Heart left ventricle (tissue), 16 donors: ENCODE results near the gene SLC39A11. TPM values are rescaled to one million over a fixed set of nuclear protein-coding genes. Genes with fewer than 3 reads are reported as not detected.
A peak's percentile ranks its signal among the peaks of the same experiment; 100 is the strongest.

Experiments
- ATAC-seq, 4 donors: fragments of 200-7000 bp; cut with Tn5 transposase; one replicate each; pipeline ENCODE4 v1.9.1; 2020 to 2022; ENCODE audit warnings: moderate library complexity in 4 of 4, mild to moderate bottlenecking in 3 of 4, moderate number of reproducible peaks in 1 of 4
- DNase-seq, 5 donors: peaks; one replicate each; pipeline ENCODE4 v3.0.0-alpha.2; 2020
- H3K27ac ChIP-seq, 12 donors: fragments of 200-600 bp; sonication (generic) in 4 of 12; one replicate each; pipeline versions ENCODE4 v1.5.0 to v1.8.0; 2016 to 2022; ENCODE audit warnings: mild to moderate bottlenecking in 2 of 12
- H3K27me3 ChIP-seq, 9 donors: fragments of 200-600 bp; sonication (generic) in 2 of 9; one replicate each; pipeline versions ENCODE4 v1.5.1 to v1.8.0; 2016 to 2022; ENCODE audit warnings: mild to moderate bottlenecking in 3 of 9
- H3K36me3 ChIP-seq, 9 donors: fragments of 200-600 bp; sonication (generic) in 2 of 9; one replicate each; pipeline versions ENCODE4 v1.5.0 to v1.8.0; 2018 to 2022; ENCODE audit warnings: mild to moderate bottlenecking in 2 of 9
- H3K4me1 ChIP-seq, 12 donors: fragments of 200-600 bp; sonication (generic) in 4 of 12; one replicate each; pipeline versions ENCODE4 v1.5.0 to v1.8.0; 2016 to 2022; ENCODE audit warnings: mild to moderate bottlenecking in 3 of 12
- H3K4me3 ChIP-seq, 12 donors: fragments of 200-600 bp; sonication (generic) in 4 of 12; one replicate each; pipeline versions ENCODE4 v1.5.0 to v1.8.0; 2017 to 2022; ENCODE audit warnings: mild to moderate bottlenecking in 9 of 12, moderate library complexity in 4 of 12
- H3K9me3 ChIP-seq, 12 donors: fragments of 200-600 bp; sonication (generic) in 4 of 12; one replicate each; pipeline versions ENCODE4 v1.5.0 to v1.8.0; 2016 to 2022; ENCODE audit warnings: mild to moderate bottlenecking in 1 of 12
- CTCF ChIP-seq, 12 donors: fragments of 200-600 bp; sonication (generic) in 4 of 12; IDR thresholded peaks; one replicate each; pipeline versions ENCODE4 v1.5.0 to v1.8.0; 2018 to 2022; ENCODE audit warnings: antibody characterized with exemption in 12 of 12, mild to moderate bottlenecking in 5 of 12
- POLR2A ChIP-seq, 2 donors: fragments of 450-650 bp; IDR thresholded peaks; one replicate each; pipeline ENCODE4 v1.6.1; 2017; ENCODE audit warnings: antibody characterized with exemption in 2 of 2, mild to moderate bottlenecking in 2 of 2, moderate library complexity in 2 of 2
- WGBS, 4 donors: extraction: QIAGEN DNeasy Blood & Tissue Kit in 2 of 4; methylation state at CpG; one replicate each; pipeline versions ENCODE4 v1.1.5 to v1.1.7; 2013 to 2018; 5-methylcytosine and 5-hydroxymethylcytosine counted together
- intact Hi-C, 10 donors: fragments of 100-400 bp; cut with DNase I; formaldehyde crosslinking; loops; one replicate each; pipeline versions ENCODE4 v1.11.1 to v1.14.2; 2022
- polyA plus RNA-seq, 2 donors: library from polyadenylated mRNA; stranded (reverse); fragments of 200-250 nt; gene quantifications; one replicate each; pipeline ENCODE4 v1.2.3, GENCODE V29; 2013
- total RNA-seq, 9 donors: library from RNA; depleted of rRNA in 2 of 9; stranded (reverse); fragments of >200 nt in 2 of 9; fragmentation: NEBNext Ultra II Directional in 3 of 9; extraction: Animal tissue kit (Norgen Biotek cat#: 25700) in 3 of 9; gene quantifications; one replicate each; pipeline versions ENCODE4 v1.1.0 to v1.2.4, GENCODE V29; 2016 to 2023
- donor health status: ischemic (EF 13 %, LVEDD 7.1; RV severe dilation, severe dysfunction).
- donor health status: healthy with polysubstance abuse.
- donor health status: DM: no; HTN: yes; CAD: no.
- donor health status: DM: no; HTN: no; CAD: no.
- donor health status: ischemic (EF 25% LVEDD 6.9; RV normal size, moderate dysfunction).
- donor health status: ischemic (EF 25% LVEDD 5.7; RV mildly dilated, moderate dysfunction).
- donor health status: healthy.
- donor health status: DM: yes; HTN: yes; CAD: no.
- donor health status: ischemic (EF 35%, LVEDD 5.7; RV mildly dilated, moderate dysfunction).
- donor health status: nonischemic (EF 11% LVEDD 7.7; RV severe dilation, severe dysfunction).
- donor health status: DM: yes; HTN: yes; CAD: no.
- donor health status: PGD.
- donor health status: ischemic (EF 29% LVEDD 5.4; RV normal size, mild dysfunction).
- donor health status: nonischemic (EF 23%, LVEDD 6.1; RV moderate dilation, normal function).

SLC39A11 gene
- total and polyA plus RNA-seq, 11 donors, result 2.5 to 23.3 (median 8.4) TPM

GRCh38 chr17:73029991-73030390 is 62.5 kb downstream of the SLC39A11 start:
- H3K4me3 ChIP-seq, result no peak overlapping the region
- 86 to 95% (median 91%) methylated on average over 5 to 8 of the region's 8 CpGs for WGBS, 4 donors
- no peaks in the 10 kb centered on the region for H3K27me3 ChIP-seq
- H3K27ac ChIP-seq, result no peak overlapping the region
- H3K4me1 ChIP-seq, result peaks cover 0 to 31% (median 0%) of the 10 kb centered on the region in 12 donors
- intact Hi-C loops, result loop anchor here in 1 of 10 donors (10.0 kb wide), 1 partner anchor 65 kb away; no protein-coding TSS in a partner anchor
- peaks cover 0 to 15% (median 0%) of the 10 kb centered on the region in 9 donors for H3K36me3 ChIP-seq
- no peak for DNase-seq
- no peak for ATAC-seq
- H3K9me3 ChIP-seq, result no peaks in the 10 kb centered on the region
- TF ChIP-seq CTCF (IDR thresholded peaks at IDR 0.05) (no peak), POLR2A (IDR thresholded peaks at IDR 0.05) (no peak)

GRCh38 chr17:73029021-73029420 is 63.5 kb downstream of the SLC39A11 start:
- no peak overlapping the region for H3K27ac ChIP-seq
- H3K36me3 ChIP-seq, result peaks cover 0 to 15% (median 0%) of the 10 kb centered on the region in 9 donors

GRCh38 chr17:73028299-73028755 is 64.2 kb downstream of the SLC39A11 start:
- H3K4me3 ChIP-seq, result no peak overlapping the region
- ATAC-seq, result peak in 3 of 4 donors; percentile 32 to 85 (median 73)
- intact Hi-C loops, result loop anchor here in 1 of 10 donors (10.0 kb wide), 1 partner anchor 64 kb away; no protein-coding TSS in a partner anchor
- peaks cover 0 to 15% (median 0%) of the 10 kb centered on the region in 9 donors for H3K36me3 ChIP-seq
- no peak for TF ChIP-seq POLR2A (IDR thresholded peaks at IDR 0.05)
- no peak for TF ChIP-seq CTCF (IDR thresholded peaks at IDR 0.05)
- peak overlapping the region in 2 of 12 donors; percentile 13 to 17 for H3K27ac ChIP-seq
- no peaks in the 10 kb centered on the region for H3K27me3 ChIP-seq
- peaks cover 0 to 4% (median 0%) of the 10 kb centered on the region in 12 donors for H3K9me3 ChIP-seq
- WGBS, 4 donors, result 70 to 85% (median 73%) methylated on average over 5 of the region's 5 CpGs
- DNase-seq, result no peak
- peaks cover 0 to 31% (median 0%) of the 10 kb centered on the region in 12 donors for H3K4me1 ChIP-seq

More at GRCh38 chr17:73029021-73029420, 63.5 kb downstream of the SLC39A11 start:
- WGBS, 4 donors, result 89 to 98% (median 94%) methylated on average over 6 of the region's 6 CpGs
- no peak overlapping the region for H3K4me3 ChIP-seq
- no peaks in the 10 kb centered on the region for H3K9me3 ChIP-seq
- intact Hi-C loops, result loop anchor here in 1 of 10 donors (10.0 kb wide), 1 partner anchor 64 kb away; no protein-coding TSS in a partner anchor
- H3K4me1 ChIP-seq, result peaks cover 0 to 31% (median 0%) of the 10 kb centered on the region in 12 donors
- H3K27me3 ChIP-seq, result no peaks in the 10 kb centered on the region
- TF ChIP-seq CTCF (IDR thresholded peaks at IDR 0.05) (no peak), POLR2A (IDR thresholded peaks at IDR 0.05) (no peak)
- DNase-seq (no peak), ATAC-seq (no peak)

- Histone ChIP-seq H3K27me3 (no peaks in the 10 kb centered on the region), H3K27ac (peak overlapping the region in 1 of 12 donors; percentile 11), H3K4me3 (no peak overlapping the region), H3K9me3 (peaks cover 0 to 4% (median 0%) of the 10 kb centered on the region in 12 donors), H3K36me3 (peaks cover 0 to 15% (median 0%) of the 10 kb centered on the region in 9 donors), H3K4me1 (peaks cover 0 to 31% (median 0%) of the 10 kb centered on the region in 12 donors)
- WGBS, 4 donors, result 72 to 76% (median 74%) methylated on average over 7 of the region's 7 CpGs
- intact Hi-C loops, result loop anchor here in 1 of 10 donors (10.0 kb wide), 1 partner anchor 62 kb away; no protein-coding TSS in a partner anchor
- peak in 1 of 4 donors; percentile 13 for ATAC-seq
- no peak for DNase-seq
- TF ChIP-seq POLR2A (IDR thresholded peaks at IDR 0.05), result no peak
- no peak for TF ChIP-seq CTCF (IDR thresholded peaks at IDR 0.05)
Measured at GRCh38 chr17:73027130-73027741, 65.3 kb downstream of the SLC39A11 start.
